Glomerular endothelial cell (primary cell): Measurements from ENCODE around the gene ACTN1. TPM values are rescaled to one million over a fixed set of nuclear protein-coding genes. Genes with fewer than 3 reads are reported as not detected.

Source experiments
- DNase-seq: peaks from one replicate; pipeline ENCODE4 v3.0.0-alpha.2; 2011; ENCODE audit warnings: low read depth, low spot score; ENCODE audit errors: extremely low read depth
- total RNA-seq: library from RNA; depleted of rRNA; stranded (reverse); fragments of >200 nt; gene quantifications from 2 replicates; pipeline ENCODE4 v1.2.3, GENCODE V29; 2015

Gene ACTN1
- total RNA-seq, 1 donor from 2014 or later = 671 TPM

GRCh38 chr14:68892961-68893360 lies 86.1 kb downstream of the ACTN1 start:
- no peak for DNase-seq

DNA sequence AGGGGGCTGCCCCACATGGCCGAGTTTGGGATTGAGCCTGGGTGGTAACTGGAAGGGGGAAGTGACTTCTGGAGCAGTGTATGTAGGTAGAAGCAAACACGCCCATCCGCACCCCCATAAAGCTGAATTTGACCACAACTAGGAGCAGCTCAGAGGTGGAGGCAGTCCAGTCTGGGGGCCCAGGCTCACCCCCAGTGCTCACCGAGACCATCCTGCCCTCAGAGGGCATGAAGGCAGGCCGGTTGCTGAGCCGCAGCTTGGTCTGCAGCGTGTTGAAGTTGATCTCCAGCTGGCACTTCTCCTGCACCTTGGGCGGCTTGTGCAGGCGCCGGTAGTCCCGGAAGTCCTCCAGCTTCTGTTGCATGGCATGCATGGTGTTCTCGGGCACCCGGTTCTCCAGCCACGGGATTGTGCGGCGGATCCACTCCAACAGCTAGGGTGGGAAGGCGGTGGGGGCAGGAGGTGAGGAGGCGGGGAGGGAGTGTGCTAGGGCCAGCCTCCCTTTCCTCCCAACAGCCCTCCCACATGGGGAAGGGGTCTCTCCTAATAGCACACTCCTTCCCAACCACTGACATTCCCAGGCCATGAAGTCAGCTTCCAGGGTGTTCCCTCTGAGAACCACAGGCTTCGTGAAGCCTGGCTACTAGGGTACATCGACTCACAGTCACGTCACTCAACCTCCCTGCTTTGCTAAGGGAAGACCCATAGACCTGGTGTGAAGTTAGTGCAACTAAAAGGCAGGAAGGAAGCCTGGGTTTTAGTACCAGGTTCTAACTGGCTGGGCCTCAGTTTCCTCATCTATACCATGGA lies 87.0 kb downstream of the ACTN1 start:
- DNase-seq = no peak

- no peak for DNase-seq
Measured at GRCh38 chr14:68890173-68890931, 88.8 kb downstream of the ACTN1 start.

- no peak for DNase-seq
Measured at GRCh38 chr14:68888883-68889282, 90.2 kb downstream of the ACTN1 start.

GRCh38 chr14:68888025-68888850 lies 90.9 kb downstream of the ACTN1 start:
- no peak for DNase-seq

DNA sequence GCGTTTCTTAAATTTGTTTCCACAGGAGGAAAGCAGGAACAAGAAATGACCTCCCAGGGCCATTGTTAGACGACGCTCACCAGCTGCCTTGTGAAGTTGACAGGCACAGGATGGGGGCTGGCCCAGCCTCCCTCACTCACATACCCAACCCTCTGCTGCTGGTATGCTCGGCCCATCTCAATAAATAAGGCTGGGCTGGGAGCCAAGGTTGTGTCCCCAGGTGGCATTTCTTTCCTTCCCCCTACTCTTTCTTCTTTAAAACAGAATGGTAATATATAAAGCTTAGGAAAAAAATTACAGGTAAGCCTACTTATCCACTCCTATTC lies 93.0 kb downstream of the ACTN1 start:
- no peak for DNase-seq

- DNase-seq = no peak
Measured at GRCh38 chr14:68885226-68886108, 93.6 kb downstream of the ACTN1 start.

- no peak for DNase-seq
Measured at GRCh38 chr14:68884031-68885030, 94.8 kb downstream of the ACTN1 start.

DNA sequence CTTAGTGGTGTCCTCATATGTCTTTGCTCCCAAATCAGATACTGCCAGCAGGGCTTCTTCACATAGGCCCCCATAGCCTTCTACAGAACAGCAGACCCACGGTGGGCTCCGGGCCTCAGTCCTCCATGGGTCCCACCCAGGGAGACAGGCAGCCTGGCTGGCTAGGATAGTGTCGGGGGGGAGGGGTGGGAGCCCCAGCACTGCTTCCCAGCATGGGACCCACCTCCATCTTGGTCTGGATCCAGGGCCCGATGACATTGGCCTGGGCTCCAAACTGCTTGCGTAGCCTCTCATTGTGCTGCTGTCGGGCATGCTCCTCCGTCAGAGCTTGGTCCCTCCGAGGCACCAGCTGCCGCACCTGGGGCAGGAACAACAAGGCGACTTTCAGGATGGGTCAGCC lies 96.9 kb downstream of the ACTN1 start:
- DNase-seq = no peak

DNA sequence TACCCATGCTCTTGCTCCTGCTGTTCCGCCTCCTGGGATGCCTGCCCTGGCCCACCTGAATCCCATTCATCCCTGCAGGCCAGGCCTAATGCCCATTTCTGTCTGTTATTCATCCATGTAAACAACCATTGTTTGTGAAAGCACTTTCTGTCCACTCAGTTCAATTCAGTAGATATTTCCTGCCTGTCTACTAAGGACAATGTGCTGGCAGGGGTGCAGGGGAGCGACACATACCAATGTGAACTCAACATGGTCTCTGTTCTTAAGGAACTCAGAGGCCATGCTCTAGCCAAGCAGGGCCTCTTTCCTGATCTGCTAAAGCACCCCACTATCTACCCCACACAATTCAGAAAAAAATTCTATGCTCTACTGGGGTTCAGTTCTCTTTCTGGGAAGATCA lies 97.7 kb downstream of the ACTN1 start:
- no peak for DNase-seq

GRCh38 chr14:68880581-68881105 lies 98.5 kb downstream of the ACTN1 start:
- no peak for DNase-seq

GRCh38 chr14:68879841-68880575 lies 99.1 kb downstream of the ACTN1 start:
- DNase-seq = no peak

GRCh38 chr14:68879321-68879781 lies 99.8 kb downstream of the ACTN1 start:
- no peak for DNase-seq

DNA sequence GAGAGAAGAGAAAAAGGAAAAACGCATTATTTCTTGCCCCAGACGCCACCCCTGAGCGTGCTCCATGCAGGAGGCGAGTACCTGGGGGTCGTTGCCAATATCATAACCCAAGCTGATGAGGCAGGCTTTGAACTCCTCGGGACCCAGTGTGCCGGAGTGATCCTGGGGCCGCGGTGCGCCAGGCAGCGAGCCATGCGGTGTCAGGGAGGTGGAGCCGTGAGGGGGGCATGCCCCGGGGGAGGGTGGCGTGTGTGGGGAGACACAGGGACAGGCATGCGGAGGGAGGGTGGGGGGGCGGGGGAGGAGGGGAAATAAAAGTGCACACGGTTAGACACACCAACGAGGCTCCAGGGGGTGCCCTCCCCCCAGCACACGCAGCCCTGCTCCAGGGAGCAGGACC lies 100.2 kb downstream of the ACTN1 start:
- no peak for DNase-seq

- DNase-seq = no peak
Measured at GRCh38 chr14:68877993-68878575, 101.0 kb downstream of the ACTN1 start.

GRCh38 chr14:68876976-68877375 lies 102.1 kb downstream of the ACTN1 start:
- DNase-seq = no peak

- DNase-seq = no peak
Measured at GRCh38 chr14:68874746-68875155, 104.4 kb downstream of the ACTN1 start.

- no peak for DNase-seq
Measured at GRCh38 chr14:68873376-68873775, 105.7 kb downstream of the ACTN1 start.
